NCI-H2227 (cell line): ENCODE measurements around the gene GJC1.

ENCODE experiments used
- DNase-seq: peaks from one replicate; lab custom pipeline; 2025; ENCODE audit not compliant: unreplicated experiment; lab: John Stamatoyannopoulos, UW

Gene GJC1

DNA sequence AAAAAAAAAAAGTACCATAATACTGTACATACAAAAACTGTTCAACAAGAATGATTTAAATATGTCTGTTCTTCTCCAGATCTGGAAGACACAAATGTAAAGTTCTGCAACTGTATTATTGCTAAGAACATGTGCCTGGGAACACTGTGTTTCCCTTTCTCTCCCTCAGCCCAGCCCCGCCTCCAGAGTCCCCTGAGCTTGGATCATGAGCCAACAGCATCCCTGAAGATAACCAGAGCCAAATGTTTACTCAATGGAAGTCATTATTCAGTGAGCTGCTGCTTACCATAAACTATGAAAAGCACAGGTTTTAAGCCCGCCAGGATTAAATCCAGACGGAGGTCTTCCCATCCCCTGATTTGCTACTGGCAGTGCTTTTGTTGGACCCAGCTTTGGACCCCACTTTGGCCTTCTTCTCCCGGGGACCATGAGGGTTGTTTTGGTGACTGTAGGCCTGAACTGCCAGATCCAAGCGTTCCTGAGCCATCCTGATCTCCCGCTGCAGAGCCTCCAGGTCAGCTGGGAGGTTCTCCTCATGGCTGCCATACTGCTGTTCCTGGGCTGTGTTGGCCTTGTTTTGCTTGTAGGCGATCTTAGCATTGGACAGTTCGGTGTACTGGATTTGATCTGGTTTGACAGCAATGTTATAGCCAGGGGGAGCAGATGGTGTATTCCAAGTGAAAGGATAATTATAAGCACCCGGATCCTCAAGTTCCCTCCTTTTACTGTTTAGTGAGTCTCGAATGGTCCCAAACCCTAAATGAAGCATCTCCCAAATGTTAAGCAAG, 25.6 kb downstream of the GJC1 start:
- no peak for DNase-seq

DNA sequence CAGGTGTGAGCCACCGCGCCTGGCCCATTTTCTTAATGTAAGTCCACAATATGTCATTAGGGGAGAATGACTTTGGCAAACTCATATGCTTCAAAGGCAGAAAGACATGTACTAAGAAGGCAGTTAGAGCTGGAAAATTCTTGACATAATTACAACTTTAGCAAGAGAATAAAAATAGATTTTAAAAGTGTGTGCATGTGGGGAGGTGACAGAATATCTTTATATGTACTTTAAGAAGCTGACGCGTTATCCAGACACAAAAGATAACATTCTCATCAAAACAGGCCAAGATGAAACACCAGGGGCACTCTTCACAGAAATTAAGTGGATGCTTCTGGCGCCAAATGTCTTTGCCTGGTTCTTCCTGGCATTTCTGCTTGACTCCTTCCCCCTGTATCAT, 28.2 kb downstream of the GJC1 start:
- DNase-seq: peak; percentile 68

DNA sequence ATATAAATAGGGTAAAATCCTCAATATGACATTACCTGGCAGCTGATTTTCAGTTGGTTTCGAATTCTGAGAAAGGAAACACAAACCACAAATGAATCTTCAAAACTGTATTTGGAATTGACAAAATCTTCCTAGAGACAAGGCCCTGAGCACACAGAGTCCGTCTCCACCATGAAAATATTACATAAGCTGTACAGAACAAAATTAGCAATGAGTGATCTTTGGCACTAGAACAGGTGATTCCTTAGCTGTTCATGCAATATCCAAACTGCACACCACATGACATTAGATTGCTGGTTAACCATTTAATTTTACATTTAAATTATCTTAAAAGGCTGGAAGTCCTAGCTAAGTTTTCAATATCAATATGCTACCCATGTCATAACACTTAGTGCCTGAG, 31.7 kb downstream of the GJC1 start:
- no peak for DNase-seq

DNA sequence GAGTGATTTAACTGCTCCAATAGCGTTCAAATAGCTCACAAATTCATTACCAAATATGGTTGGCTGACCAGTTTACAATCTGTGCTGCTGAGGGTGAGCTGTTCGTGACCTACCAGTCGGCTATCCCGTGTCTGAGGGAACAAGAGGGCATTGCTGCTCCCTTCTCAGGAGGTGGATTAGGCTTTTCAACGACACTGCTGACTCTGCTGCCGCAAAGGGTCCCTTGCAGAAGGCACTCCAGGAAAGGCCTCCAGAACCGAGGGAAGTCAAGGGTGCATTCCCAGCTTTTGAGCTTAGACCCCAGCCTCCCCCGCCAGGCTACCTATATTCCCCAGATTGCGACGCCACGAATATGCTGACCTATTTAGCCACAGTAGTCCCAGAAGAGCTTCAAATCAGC, 32.3 kb downstream of the GJC1 start:
- no peak for DNase-seq

DNA sequence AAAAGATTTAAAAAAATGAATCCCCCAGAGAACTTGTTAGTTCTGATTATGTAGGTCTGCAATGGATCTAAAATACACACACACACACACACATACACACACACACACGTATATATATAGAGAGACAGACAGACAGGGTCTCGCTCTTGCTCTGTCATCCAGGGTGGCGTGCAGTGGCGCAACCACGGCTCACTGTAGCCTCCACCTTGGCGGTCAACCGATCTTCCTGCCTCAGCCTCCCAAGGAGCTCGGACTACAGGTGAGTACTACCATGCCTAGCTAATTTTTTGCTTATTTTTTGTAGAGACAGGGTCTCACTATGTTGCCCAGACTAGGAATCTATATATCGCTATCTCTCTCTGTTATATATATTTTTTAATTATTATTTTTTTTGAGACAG, 33.4 kb downstream of the GJC1 start:
- DNase-seq: no peak

DNA sequence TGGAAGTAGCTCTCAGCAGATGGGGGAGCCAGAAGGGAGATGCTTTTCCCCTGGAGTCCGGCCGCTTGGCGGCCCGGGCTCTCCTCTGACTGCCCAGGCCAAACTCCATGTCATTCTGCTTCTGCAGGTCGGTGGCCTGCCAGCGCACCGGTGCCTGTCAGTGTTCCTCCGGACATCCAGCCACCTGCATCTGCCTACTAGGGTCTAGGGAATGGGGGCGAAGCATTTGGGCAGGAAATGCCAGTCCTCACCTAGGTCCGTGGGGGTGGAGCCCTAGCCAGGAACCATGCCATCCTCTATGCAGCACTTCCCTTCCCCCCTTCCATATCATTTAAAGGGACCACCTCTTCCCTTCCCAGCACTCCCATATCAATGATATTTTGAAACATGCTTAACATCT, 34.2 kb downstream of the GJC1 start:
- DNase-seq: no peak

DNA sequence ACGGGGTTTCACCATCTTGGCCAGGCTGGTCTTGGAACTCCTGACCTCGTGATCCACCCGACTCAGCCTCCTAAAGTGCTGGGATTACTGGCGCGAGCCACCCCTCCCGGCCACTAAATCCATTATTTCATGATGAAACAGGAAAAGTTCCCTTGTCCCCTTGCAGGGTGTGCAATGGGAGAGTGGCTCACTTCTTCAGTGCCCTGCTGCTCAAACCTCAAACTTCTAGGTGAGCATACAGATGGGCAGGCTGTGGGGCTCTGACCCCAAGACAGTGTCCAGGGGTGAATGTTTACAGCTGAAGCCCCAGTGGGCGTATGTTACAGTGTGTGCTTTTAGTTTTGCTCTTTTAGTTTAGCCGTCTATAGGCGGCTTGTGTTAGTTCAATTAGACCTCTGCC, 34.7 kb downstream of the GJC1 start:
- DNase-seq: no peak

DNA sequence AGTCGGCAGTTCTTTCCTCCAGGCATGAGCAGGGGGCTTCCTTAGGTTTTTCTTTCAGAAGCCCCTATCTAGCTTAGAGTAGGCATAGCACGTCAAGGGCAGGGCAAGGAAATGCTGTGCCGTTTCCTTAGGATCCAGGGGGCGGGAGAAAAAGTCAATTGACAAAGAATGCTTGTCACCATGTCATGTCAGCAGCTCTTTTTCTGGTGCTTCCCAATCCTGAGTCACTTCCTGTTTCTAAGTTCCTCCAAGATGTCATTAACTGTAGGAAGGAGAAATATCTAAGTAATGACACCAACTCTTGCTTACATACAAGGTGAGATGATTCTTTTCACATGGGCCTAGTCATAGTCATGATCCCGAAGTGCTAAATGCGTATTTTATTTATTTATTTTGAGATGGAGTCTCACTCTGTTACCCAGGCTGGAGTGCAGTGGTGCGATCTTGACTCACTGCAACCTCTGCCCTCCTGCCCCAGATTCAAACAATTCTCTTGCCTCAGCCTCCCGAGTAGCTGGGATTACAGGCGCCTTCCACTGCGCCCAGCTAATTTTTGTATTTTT, 35.2 kb downstream of the GJC1 start:
- DNase-seq: peak; percentile 60

DNA sequence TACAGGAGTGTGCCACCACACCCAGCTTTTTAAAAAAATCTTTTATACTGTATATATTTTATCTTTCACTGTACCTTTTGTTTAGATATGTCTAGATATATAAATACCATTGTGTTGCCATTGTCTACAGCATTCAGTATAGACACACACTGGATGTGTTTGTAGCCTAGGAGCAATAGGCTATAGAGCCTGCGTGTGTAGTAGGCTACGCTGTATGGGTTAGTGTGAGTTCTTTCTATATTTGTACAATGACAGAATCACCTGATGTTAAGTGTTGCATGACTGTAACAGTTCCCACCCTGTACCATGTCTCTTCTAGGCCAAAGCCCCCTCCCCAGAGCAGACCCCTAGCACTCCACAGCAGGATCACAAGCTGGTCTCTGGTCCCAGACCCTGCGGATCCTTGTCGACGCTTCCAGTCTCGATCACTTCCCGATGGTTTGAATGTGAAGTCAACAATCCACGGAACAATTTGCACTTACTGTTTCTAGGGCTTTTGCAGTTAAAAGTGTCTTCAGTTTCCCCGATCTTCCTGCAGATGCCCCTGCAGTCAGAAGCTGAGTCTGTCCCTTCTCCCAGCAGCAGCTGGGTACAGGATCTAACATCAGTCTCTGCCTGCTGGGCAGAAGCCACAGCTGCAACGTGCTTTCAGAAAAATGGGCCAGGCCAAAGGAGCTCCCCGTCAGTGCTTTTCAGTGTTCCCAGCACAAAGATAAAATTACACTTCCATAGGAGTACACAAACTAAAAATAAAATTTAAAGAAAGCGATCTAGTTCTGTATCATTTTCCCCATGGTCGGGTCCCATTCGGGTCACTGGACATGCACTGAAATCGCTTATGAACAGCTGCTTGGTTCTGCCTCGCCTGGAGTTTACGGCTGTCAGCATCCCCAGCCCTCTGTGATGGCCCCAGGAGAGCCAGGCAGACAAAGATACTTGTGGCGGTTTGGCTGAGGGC, 35.9 kb downstream of the GJC1 start:
- DNase-seq: peak; percentile 60

DNA sequence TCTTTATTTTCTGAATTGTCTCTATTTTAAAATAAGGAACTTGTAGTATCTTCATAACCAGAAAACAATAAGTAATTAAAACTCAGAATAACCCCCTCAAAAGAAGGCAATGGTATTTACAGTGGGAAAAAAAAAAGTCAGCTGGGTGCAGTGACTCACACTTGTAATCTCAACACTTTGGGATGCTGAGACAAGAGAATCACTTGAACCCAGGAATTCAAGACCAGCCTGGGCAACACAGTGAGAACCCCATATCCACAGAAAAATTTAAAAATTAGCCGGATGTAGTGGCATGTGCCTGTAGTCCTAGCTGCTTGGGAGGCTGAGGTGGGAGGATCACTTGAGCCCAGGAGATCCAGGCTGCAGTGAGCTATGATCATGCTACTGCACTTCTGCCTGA, 37.8 kb downstream of the GJC1 start:
- no peak for DNase-seq

DNA sequence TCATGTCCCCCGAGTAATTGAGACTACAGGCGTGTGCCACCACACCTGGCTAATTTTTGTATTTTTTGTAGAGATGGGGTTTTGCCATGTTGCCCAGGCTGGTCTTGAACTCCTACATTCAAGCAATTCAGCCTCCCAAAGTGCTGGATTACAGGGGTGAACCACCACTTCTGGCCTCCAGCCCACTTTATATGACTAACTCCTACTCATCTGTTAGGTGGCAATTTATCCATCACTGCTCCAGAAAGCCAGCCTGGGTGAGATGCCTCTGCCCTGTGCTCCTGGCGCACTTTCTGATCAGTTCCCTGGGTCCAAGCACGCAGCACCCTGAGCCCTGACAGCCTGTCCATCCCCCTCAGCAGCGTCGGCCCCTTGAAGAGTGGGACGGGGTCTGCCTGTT, 41.9 kb downstream of the GJC1 start:
- no peak for DNase-seq

DNA sequence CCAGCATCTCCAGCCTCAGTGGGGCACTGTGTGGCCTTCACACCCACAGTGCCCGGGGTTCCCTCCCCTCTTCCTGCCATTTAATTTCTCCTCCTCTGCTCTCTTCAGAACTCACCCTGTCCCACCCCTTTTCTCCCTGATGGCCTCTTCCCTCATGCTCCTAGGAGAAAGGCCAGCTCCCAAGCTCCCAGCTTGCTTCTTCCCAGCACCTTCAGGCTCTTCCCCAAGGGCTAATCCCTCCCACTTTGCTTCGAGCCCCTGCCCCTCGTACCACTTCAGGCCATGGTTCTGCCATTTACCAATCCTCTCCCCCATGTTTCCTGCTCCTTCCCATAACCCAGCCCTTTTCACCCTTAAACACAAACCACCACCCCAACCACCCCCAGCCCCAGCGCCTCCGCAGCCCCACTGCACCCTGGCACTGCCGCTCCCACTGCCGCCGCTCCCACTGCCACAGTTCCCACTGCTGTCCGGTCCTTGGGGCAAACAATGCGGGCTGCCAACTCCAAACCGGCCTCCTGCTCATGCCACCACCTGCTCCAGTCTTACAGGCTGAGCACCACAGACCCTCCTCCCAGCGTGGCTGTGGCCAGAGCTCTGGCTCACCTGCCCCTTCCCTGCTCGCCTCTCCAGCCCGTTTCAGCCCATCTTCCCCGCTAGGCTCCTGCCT, 42.7 kb downstream of the GJC1 start:
- no peak for DNase-seq

DNA sequence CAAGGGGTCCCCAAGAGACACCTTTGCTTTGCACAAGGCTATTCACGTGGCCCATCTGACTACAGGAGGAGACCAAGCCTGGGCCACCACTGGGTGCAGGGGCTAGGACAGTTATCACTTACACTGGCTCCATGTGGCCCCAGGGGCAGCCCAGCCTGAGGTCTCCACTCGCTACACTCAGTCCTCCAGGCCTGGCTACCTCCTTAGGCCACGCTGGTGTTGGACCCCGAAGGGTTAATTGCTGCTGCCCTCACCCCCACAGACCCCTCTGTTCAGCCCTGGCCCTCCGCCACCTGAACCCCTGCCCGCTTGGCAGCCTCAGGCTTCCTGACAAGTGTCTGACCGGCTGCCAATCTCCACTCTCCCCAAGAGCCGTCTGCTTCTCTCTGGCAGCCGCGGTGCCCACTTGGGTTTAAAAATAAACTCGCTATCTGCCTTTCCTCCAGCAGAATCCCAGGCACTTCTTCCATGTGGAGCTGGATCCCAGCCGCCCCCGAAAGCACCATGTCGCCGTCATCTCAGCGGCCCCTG, 43.5 kb downstream of the GJC1 start:
- DNase-seq: no peak

DNA sequence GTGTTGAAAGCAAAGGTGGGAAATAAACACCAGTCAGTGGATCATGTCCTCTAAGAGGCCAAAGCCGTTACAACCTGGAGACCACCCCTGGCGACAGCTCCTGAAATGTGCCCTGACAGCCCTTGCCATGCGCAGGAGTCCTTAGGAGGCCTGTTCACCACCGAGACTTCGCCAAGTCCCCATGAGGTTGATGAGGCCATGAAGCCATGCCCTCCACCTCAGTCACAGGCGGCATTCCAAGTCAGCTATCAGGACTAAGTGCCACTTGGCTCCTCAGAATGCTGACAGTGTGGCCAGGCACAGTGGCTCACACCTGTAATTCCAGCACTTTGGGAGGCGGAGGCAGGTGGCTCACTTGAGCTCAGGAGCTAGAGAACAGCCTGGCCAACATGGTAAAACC, 44.2 kb downstream of the GJC1 start:
- DNase-seq: no peak

DNA sequence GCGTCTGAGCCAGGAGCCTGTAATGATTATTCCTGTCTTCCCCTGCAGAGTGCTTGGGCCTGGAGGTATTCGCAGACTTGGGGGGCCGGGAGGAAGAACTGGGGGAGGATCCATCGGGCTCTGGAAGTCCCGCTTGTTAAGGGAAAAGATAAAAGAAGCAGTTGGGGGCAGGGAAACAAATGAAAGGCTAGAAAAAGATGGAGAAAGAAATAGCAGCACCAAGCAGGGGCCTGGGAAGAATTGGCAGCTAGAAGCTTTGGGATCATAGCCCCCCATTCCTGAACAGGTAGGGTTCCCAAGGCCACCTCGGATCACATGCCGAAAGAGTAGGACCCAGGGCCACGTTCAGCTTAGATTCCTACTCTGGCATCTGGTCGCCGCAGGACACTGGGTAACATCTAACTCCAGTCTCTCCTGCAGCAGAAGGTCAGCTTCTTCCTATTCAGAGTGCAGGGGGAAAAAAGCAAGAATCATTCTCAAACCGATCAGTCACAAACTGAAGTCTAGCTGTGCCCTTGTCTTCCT, 47.7 kb downstream of the GJC1 start:
- DNase-seq: no peak

DNA sequence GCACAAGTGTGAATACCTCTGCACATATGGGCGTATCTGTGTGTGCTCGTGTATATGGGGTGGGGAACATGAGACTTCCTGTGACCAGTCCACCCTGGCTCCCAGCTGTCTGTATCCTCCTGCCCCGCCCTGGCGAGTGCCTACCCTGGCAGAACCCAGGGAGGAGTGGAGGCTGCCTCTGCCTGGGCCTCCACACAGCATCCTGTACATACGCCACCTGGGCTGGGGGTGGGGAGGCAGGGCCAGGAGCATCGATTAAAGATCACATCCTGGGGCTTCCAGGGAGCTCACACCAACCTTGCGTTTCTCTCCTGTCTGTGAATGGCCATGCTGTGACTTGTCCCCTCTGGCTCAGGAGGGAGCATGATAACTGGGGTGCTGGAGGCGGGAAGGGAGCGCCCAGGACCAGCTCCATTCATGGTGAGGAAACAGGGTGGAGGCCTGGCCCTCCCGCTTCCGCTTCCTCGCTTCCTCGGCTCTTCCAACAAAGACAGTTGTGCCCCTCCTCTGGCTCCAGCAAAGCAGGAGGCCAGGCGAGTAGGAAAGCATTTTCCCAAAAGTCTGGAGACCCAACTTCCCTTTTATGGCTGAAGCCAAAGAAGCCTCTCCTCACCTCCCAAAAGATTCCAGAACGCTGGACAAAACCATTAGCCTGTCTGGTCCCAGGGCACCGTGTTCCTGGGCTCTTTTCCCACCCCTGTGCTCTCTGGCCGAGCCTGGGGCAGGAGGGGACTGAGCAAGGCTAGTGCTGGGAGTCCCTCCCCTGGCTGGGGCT, 48.3 kb downstream of the GJC1 start:
- DNase-seq: no peak

DNA sequence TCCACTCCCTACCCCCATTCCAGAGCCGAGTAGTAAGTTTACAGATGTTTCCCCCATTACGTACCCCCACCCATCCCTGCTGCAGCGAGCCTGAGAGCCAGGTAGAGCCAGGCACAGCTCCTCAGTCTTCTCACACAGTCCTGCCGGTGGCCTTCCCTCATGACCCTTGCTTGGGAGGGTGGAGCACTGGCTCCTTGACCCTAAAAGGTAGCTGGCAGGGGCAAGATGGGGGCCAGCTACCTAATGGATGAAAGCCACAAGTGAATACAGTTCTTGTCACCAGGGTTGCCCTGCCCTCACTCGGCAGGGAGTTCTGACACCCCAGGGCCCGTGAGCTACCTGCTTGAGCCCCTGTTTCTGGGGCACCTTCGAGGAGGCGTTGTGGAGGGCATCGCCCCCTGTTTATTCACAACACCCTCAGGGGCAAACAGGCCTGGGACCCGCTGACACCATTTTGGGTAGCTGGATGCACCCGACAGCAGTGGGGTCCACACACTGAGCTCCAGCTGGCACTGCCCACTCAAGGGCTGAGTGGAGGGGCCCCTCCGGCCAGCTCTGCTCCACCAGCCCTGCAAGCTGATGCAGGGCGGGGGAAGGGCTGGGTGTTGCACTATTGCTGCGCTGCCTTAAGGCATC, 49.1 kb downstream of the GJC1 start:
- no peak for DNase-seq

DNA sequence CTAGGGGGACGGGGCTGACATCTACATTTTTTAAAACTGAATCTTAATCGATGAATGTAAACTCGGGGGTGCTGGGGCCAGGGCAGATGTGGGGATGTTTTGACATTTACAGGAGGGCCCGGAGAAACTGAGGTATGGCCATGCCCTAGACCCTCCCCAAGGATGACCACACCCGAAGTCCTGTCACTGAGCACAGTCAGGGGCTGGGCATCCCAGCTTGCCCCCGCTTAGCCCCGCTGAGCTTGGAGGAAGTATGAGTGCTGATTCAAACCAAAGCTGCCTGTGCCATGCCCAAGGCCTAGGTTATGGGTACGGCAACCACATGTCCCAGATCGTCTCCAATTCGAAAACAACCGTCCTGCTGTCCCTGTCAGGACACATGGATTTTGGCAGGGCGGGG, 49.9 kb downstream of the GJC1 start:
- no peak for DNase-seq

DNA sequence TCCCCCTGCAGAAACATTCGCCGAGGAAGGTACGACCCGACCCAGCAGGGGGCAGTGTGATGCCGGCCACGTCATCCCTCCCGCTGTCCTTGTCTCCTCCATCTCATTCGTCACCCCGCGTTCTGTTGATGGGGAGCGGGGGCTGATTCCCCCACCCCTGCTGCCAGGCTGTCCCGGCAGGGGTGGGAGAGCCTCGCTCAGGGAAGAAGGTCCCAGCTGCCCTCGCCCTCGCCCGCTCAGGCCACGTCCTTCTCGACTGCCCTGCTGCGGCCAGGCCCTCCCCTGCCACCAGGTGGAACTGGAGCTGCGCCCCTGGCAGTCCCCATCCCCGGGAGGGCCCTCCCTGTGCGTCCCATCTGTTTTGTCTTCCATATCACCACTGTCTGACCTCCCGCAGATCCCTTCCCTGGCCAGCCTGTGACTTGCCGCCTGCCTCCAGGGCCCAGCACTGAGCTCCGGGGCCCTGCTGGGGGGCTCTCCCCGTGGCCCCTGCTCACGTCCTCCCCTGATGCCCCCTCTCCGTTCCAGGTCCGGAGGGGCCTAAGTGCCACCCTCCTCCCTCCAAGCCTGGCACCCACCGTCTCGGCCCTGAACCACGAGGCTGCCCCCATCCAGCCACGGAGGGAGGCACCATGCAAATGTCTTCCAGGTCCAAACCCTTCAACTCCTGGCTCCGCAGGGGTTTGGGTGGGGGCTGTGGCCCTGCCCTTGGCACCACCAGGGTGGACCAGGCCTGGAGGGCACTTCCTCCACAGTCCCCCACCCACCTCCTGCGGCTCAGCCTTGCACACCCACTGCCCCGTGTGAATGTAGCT, 50.7 kb downstream of the GJC1 start:
- peak; percentile 47 for DNase-seq
